Amniotic epithelial cell (primary cell): Measurements from ENCODE around the gene RIPOR2.

Experiments used
- DNase-seq: peaks from one replicate; pipeline ENCODE4 v3.0.0-alpha.2; 2010; ENCODE audit warnings: low read depth

Gene RIPOR2

GRCh38 chr6:24847402-24847801 is 88.4 kb downstream of the RIPOR2 start:
- DNase-seq: no peak

- DNase-seq: no peak
These were observed 90.2 kb downstream of the RIPOR2 start for GRCh38 chr6:24845578-24845977.

- no peak for DNase-seq
These were observed 90.9 kb downstream of the RIPOR2 start for GRCh38 chr6:24844903-24845302.

- no peak for DNase-seq
These were observed 91.7 kb downstream of the RIPOR2 start for GRCh38 chr6:24844061-24844460.

GRCh38 chr6:24840187-24840586 is 95.6 kb downstream of the RIPOR2 start:
- no peak for DNase-seq

GRCh38 chr6:24838994-24839393 is 96.8 kb downstream of the RIPOR2 start:
- no peak for DNase-seq

GRCh38 chr6:24838081-24838480 is 97.7 kb downstream of the RIPOR2 start:
- no peak for DNase-seq

- DNase-seq: no peak
These were observed 99.7 kb downstream of the RIPOR2 start for GRCh38 chr6:24836109-24836508.

- DNase-seq: no peak
These were observed 101.9 kb downstream of the RIPOR2 start for GRCh38 chr6:24833711-24834386.

GRCh38 chr6:24832794-24833193 is 103.0 kb downstream of the RIPOR2 start:
- no peak for DNase-seq

- peak; percentile 13 for DNase-seq
These were observed 103.7 kb downstream of the RIPOR2 start for GRCh38 chr6:24831771-24832716.

- DNase-seq: no peak
These were observed 106.1 kb downstream of the RIPOR2 start for GRCh38 chr6:24829657-24830056.

GRCh38 chr6:24827970-24828369 is 107.8 kb downstream of the RIPOR2 start:
- DNase-seq: no peak

- peak; percentile 8 for DNase-seq
These were observed 108.6 kb downstream of the RIPOR2 start for GRCh38 chr6:24827162-24827561.

GRCh38 chr6:24825130-24825630 is 110.6 kb downstream of the RIPOR2 start:
- DNase-seq: no peak

GRCh38 chr6:24824142-24824938 is 111.4 kb downstream of the RIPOR2 start:
- DNase-seq: no peak

GRCh38 chr6:24823185-24823584 is 112.6 kb downstream of the RIPOR2 start:
- no peak for DNase-seq

- peak; percentile 58 for DNase-seq
These were observed 113.1 kb downstream of the RIPOR2 start for GRCh38 chr6:24822696-24823095.

- DNase-seq: no peak
These were observed 113.8 kb downstream of the RIPOR2 start for GRCh38 chr6:24821860-24822444.

- DNase-seq: no peak
These were observed 117.4 kb downstream of the RIPOR2 start for GRCh38 chr6:24818346-24818745.

GRCh38 chr6:24809728-24810127 is 126.0 kb downstream of the RIPOR2 start:
- DNase-seq: no peak

GRCh38 chr6:24807584-24807983 is 128.2 kb downstream of the RIPOR2 start:
- DNase-seq: no peak
